Panc1 (cell line): Measurements from ENCODE around the gene KIAA1958. TPM values are rescaled to one million over a fixed set of nuclear protein-coding genes. Genes with fewer than 3 reads are reported as not detected.

ENCODE experiments used
- ATAC-seq: fragments of 200-7000 bp; cut with Tn5 transposase; 2 replicates; pipeline ENCODE4 v1.9.1; 2020; ENCODE audit warnings: mild to moderate bottlenecking, moderate library complexity
- BruUV-seq: library from RNA; stranded (reverse); fragments of 400-500 nt; replicated peaks from 2 replicates; lab custom pipeline; 2021; lab: Mats Ljungman, UMichigan
- CTCF ChIA-PET: fragments of 300-600 bp; sonication (Branson Sonifier 250); formaldehyde crosslinking; loops from one replicate; lab custom pipeline; 2022; ENCODE audit warnings: antibody characterized with exemption; lab: Charles Lee
- POLR2A ChIA-PET: fragments of 300-600 bp; sonication (Branson Sonifier 250); formaldehyde crosslinking; loops from one replicate; lab custom pipeline; 2022; ENCODE audit warnings: antibody characterized with exemption; lab: Charles Lee
- DNase-seq: peaks from one replicate; pipeline ENCODE4 v3.0.0-alpha.2; 2010; ENCODE audit warnings: low read depth, low spot score
- H3K27ac ChIP-seq: 2 replicates; pipeline ENCODE4 v1.5.1; 2011; ENCODE audit warnings: mild to moderate bottlenecking, low read length, inconsistent platforms
- H3K27me3 ChIP-seq: fragments of 200-500 bp; sonication (Bioruptor generic); 2 replicates; pipeline ENCODE4 v1.6.0; 2014; ENCODE audit warnings: low read length, inconsistent platforms; ENCODE audit not compliant: control insufficient read depth, insufficient read depth
- H3K36me3 ChIP-seq: fragments of 200-500 bp; sonication (Bioruptor generic); 2 replicates; pipeline ENCODE4 v1.5.1; 2014; ENCODE audit warnings: inconsistent platforms, mild to moderate bottlenecking, low read length, moderate library complexity; ENCODE audit not compliant: control insufficient read depth, insufficient read depth
- H3K4me1 ChIP-seq: 2 replicates; pipeline ENCODE4 v1.5.1; 2011; ENCODE audit warnings: inconsistent platforms, mild to moderate bottlenecking, low read length, moderate library complexity; ENCODE audit not compliant: control insufficient read depth, insufficient read depth
- H3K4me3 ChIP-seq, 2 experiments: 2 replicates each; pipeline ENCODE4 v1.5.1; 2011 to 2012; ENCODE audit warnings: low read depth in 2 of 2, low read length in 2 of 2, mild to moderate bottlenecking in 2 of 2, inconsistent platforms in 1 of 2, moderate library complexity in 1 of 2
- H3K9me3 ChIP-seq: fragments of 200-500 bp; sonication (Bioruptor generic); 2 replicates; pipeline ENCODE4 v1.5.1; 2014; ENCODE audit warnings: low read depth, mild to moderate bottlenecking, inconsistent platforms, low read length, moderate library complexity; ENCODE audit not compliant: control insufficient read depth, insufficient read depth
- POLR2AphosphoS5 ChIP-seq: IDR thresholded peaks from 2 replicates; pipeline ENCODE4 v1.6.1; 2012; ENCODE audit warnings: mild to moderate bottlenecking, low read depth, low read length, moderate library complexity
- SIN3A ChIP-seq: IDR thresholded peaks from 2 replicates; pipeline ENCODE4 v1.6.1; 2012; ENCODE audit warnings: low read depth, mild to moderate bottlenecking, low read length, moderate library complexity, borderline replicate concordance; ENCODE audit not compliant: insufficient read depth
- TCF7L2 ChIP-seq: IDR thresholded peaks from 2 replicates; pipeline ENCODE4 v1.6.1; 2011; ENCODE audit warnings: mild to moderate bottlenecking, low read depth, low read length, inconsistent platforms
- in situ Hi-C: cut with HindIII; loops from 2 replicates; pipeline ENCODE4 v1.10.0; 2016; ENCODE audit warnings: low sequenced_read_pairs, low pct_unique_long_range_greater_than_20kb
- intact Hi-C: fragments of 100-400 bp; cut with micrococcal nuclease; formaldehyde crosslinking; loops from one replicate; pipeline ENCODE4 v1.10.0; 2022; ENCODE audit not compliant: unreplicated experiment
- total RNA-seq: library from RNA; stranded (reverse); gene quantifications from one replicate; pipeline ENCODE4 v1.2.1, GENCODE V29; 2021; ENCODE audit not compliant: unreplicated experiment
- TF ChIP-seq, protein P1 (sequence below): fragments of 450-650 bp; IDR thresholded peaks from 2 replicates; pipeline ENCODE4 v1.5.1; 2017; ENCODE audit warnings: mild to moderate bottlenecking
- TF ChIP-seq, protein P2 (sequence below), 2 experiments: IDR thresholded peaks; 2 replicates each; pipeline ENCODE4 v1.6.1; 2011 to 2012; ENCODE audit warnings: low read depth in 2 of 2, control low read depth in 1 of 2, low read length in 1 of 2, mild to moderate bottlenecking in 1 of 2, moderate library complexity in 1 of 2; ENCODE audit not compliant: insufficient read depth in 1 of 2

The KIAA1958 gene
- total RNA-seq, 1 experiment from 2014 or later: 10.4 TPM

DNA sequence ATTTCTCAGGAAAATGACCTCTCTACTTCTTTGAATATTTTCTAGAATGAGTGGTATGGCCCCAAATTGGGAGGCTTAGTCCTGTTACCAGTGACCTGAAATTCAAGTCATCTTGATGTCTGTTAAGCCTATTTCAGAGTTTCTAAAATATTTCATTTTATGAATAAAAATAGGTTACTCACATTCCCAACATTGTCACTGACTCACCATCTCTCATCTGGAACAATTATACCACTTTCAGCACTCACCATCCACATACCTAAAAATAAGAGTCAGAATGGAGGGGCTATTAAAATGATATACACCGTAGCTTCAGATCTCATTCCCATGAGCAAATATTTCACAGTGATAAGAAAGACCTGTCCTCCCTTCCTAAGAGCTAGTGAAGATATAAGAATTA lies 71.8 kb downstream of the KIAA1958 start:
- no peaks in the 10 kb centered on the region for H3K36me3 ChIP-seq
- no peak for ATAC-seq
- H3K4me3 ChIP-seq: no peak overlapping the region
- ChIA-PET CTCF (no interaction called here), POLR2A (no interaction called here)
- DNase-seq: no peak
- H3K27me3 ChIP-seq: no peaks in the 10 kb centered on the region
- H3K9me3 ChIP-seq: no peaks in the 10 kb centered on the region
- no TSS peak for BruUV-seq
- H3K27ac ChIP-seq: no peak overlapping the region
- TF ChIP-seq, protein P1, sequence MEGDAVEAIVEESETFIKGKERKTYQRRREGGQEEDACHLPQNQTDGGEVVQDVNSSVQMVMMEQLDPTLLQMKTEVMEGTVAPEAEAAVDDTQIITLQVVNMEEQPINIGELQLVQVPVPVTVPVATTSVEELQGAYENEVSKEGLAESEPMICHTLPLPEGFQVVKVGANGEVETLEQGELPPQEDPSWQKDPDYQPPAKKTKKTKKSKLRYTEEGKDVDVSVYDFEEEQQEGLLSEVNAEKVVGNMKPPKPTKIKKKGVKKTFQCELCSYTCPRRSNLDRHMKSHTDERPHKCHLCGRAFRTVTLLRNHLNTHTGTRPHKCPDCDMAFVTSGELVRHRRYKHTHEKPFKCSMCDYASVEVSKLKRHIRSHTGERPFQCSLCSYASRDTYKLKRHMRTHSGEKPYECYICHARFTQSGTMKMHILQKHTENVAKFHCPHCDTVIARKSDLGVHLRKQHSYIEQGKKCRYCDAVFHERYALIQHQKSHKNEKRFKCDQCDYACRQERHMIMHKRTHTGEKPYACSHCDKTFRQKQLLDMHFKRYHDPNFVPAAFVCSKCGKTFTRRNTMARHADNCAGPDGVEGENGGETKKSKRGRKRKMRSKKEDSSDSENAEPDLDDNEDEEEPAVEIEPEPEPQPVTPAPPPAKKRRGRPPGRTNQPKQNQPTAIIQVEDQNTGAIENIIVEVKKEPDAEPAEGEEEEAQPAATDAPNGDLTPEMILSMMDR: no peak
- TF ChIP-seq SIN3A (no peak), POLR2AphosphoS5 (no peak), TCF7L2 (no peak)
- TF ChIP-seq, protein P2, sequence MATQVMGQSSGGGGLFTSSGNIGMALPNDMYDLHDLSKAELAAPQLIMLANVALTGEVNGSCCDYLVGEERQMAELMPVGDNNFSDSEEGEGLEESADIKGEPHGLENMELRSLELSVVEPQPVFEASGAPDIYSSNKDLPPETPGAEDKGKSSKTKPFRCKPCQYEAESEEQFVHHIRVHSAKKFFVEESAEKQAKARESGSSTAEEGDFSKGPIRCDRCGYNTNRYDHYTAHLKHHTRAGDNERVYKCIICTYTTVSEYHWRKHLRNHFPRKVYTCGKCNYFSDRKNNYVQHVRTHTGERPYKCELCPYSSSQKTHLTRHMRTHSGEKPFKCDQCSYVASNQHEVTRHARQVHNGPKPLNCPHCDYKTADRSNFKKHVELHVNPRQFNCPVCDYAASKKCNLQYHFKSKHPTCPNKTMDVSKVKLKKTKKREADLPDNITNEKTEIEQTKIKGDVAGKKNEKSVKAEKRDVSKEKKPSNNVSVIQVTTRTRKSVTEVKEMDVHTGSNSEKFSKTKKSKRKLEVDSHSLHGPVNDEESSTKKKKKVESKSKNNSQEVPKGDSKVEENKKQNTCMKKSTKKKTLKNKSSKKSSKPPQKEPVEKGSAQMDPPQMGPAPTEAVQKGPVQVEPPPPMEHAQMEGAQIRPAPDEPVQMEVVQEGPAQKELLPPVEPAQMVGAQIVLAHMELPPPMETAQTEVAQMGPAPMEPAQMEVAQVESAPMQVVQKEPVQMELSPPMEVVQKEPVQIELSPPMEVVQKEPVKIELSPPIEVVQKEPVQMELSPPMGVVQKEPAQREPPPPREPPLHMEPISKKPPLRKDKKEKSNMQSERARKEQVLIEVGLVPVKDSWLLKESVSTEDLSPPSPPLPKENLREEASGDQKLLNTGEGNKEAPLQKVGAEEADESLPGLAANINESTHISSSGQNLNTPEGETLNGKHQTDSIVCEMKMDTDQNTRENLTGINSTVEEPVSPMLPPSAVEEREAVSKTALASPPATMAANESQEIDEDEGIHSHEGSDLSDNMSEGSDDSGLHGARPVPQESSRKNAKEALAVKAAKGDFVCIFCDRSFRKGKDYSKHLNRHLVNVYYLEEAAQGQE (IDR thresholded peaks at IDR 0.05; ENCODE audit: insufficient read depth in 1 of 2, low read depth in 2 of 2, low read length in 1 of 2): no peak
- intact Hi-C loops: no loop called here
- H3K4me1 ChIP-seq: no peaks in the 10 kb centered on the region
- in situ Hi-C loops: no loop called here

DNA sequence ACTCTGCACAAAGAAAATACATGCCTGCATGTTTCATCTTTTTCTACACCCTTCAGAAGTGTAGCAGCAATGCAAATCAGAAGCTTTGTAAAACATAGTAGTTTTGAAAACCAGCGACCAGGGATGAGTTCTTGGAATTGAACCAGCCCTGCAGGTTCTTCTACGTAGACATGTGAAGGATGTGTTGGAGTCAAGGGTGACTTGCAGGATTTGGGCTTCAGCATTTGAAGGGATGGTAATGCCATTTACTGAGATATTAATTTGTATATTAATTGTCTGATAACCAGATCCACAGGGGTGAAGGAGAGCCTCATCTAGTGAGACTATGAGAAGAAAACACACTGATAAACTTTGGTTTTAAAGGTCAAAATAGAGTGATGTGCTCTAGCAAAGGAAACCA lies 72.4 kb downstream of the KIAA1958 start:
- in situ Hi-C loops: no loop called here
- ATAC-seq: no peak
- BruUV-seq: no TSS peak
- H3K4me1 ChIP-seq: no peaks in the 10 kb centered on the region
- H3K4me3 ChIP-seq: no peak overlapping the region
- POLR2A ChIA-PET: no interaction called here
- H3K27ac ChIP-seq: no peak overlapping the region
- CTCF ChIA-PET: no interaction called here
- H3K9me3 ChIP-seq: no peaks in the 10 kb centered on the region
- no peaks in the 10 kb centered on the region for H3K27me3 ChIP-seq
- intact Hi-C loops: no loop called here
- TF ChIP-seq, protein P1: no peak
- TF ChIP-seq POLR2AphosphoS5 (no peak), SIN3A (no peak), TCF7L2 (no peak)
- TF ChIP-seq, protein P2 (IDR thresholded peaks at IDR 0.05; ENCODE audit: insufficient read depth in 1 of 2, low read depth in 2 of 2, low read length in 1 of 2): no peak
- no peak for DNase-seq
- H3K36me3 ChIP-seq: no peaks in the 10 kb centered on the region
